Skeletal muscle cell (primary cell): ENCODE measurements around the gene COQ4.
"Not testable (repeated sequence)": the region's sequence is repeated elsewhere in the genome, so short reads cannot be mapped to it uniquely, and the experiment has no call there.

Source experiments
- DNase-seq: peaks from one replicate; pipeline ENCODE4 v3.0.0-alpha.2; 2010; ENCODE audit warnings: low read depth
- H3K4me3 ChIP-seq: 2 replicates; pipeline ENCODE4 v1.5.1; 2011; ENCODE audit warnings: low read depth, mild to moderate bottlenecking, control low read depth, low read length, moderate library complexity

COQ4 gene

DNA sequence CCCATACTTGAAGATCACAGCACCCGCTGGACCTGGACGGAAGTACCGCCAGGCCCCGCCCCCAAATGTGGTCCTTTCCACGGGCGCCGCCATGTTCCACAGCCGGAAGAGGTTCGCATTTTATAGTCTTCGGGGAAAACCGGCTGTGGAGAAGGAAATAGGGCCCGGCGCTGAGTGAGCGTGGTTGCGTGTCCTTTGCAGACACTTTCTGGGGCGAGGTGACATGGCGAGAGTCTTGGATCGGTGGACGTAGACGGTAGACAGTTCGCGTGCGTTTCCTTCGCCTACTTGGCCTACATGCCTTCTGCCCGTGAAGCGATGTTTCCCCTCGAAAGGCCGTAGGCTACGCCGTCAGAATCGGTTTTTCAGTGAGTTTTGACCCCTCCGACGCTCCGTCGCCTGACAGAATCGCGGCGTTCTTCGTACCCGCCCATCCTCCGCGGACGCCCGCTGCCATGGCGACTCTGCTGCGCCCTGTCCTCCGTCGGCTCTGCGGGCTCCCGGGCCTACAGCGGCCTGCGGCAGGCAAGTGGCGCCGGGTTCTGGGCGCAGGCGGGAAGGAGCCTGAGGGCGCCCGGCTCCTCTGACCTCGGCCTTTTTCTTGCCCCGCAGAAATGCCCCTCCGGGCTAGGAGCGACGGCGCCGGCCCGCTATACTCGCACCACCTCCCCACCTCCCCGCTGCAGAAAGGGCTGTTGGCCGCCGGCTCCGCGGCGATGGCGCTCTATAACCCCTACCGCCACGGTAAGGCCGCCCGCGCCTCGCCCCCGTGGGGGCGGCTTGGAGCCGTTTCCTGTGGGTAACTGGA lies at the start of gene COQ4, which contains the start of gene TRUB2:
Gene COQ4, plus strand, starts transcription at position 436 of the 808 bp plus-strand sequence. Its CDS starts 20 bp downstream, at position 456.
Gene TRUB2, minus strand, starts transcription at position 44 of the 808 bp plus-strand sequence. Its CDS starts 39 bp downstream, at position 5.
- DNase-seq = peak; percentile 83
- H3K4me3 ChIP-seq = peak within 1 kb of the TSS; percentile 71

DNA sequence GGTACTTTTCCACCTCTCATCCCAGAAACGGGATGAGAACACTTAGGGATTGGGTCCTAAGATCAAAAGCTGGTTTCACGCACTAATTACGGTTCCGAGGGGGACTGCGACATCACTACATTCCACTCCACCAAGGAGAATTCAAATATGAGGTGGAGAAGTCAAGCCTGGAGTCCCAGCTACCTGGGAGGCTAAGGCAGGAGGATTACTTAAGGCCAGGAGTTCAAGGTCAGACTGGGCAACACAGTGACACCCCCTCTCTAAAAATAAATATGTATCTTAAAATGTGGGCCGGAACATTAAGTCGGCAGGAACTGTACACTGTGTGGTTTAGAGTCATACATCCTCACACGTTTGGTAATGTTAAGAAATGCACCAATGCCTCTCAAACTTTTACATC lies 48.4 kb upstream of the COQ4 start:
- peak overlapping the region; percentile 99 for H3K4me3 ChIP-seq
- DNase-seq = no peak

GRCh38 chr9:128275198-128276007 lies 47.2 kb upstream of the COQ4 start, which contains the start of gene GOLGA2:
TSS of gene GOLGA2 (minus strand) at chr9:128276007. CDS start at chr9:128275976, 31 bp downstream.
- DNase-seq = no peak
- peak within 1 kb of the TSS; percentile 99 for H3K4me3 ChIP-seq

GRCh38 chr9:128276008-128276573 lies 46.5 kb upstream of the COQ4 start, which contains the start of gene SWI5:
TSS of gene SWI5 (plus strand) at chr9:128276276.
- peak within 1 kb of the TSS; percentile 99 for H3K4me3 ChIP-seq
- DNase-seq = peak; percentile 96

- DNase-seq = no peak
- peak overlapping the region; percentile 99 for H3K4me3 ChIP-seq
Observed at GRCh38 chr9:128276574-128277270, 45.9 kb upstream of the COQ4 start.

GRCh38 chr9:128279088-128280073 lies 43.3 kb upstream of the COQ4 start:
- not testable (repeated sequence) for H3K4me3 ChIP-seq, DNase-seq

- H3K4me3 ChIP-seq = no peak overlapping the region
- DNase-seq = no peak
Observed at GRCh38 chr9:128280084-128280622, 42.5 kb upstream of the COQ4 start.

DNA sequence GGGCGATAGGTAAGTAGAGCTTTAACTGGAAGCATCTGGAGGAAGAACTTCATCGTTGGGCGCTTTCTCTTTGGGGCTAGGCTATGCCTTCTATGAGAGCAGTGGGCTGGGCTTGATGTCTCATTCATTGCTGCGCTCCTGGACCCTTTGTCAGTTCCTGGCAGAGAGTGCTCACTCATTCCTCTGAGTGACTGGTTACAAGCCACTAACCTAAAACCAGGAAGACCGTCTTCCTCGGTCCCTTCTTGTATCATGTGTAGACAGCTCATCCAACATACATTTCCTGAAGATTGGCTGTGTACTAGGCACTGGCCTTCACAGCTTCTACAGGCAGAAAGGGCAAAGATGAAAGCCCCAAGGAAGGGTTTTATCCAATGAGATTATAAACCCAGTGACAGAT lies 40.1 kb upstream of the COQ4 start:
- peak; percentile 32 for DNase-seq

GRCh38 chr9:128285033-128285784 lies 37.4 kb upstream of the COQ4 start:
- no peak for DNase-seq
- H3K4me3 ChIP-seq = no peak overlapping the region

More for the DNA sequence above, 40.1 kb upstream of the COQ4 start:
- H3K4me3 ChIP-seq = no peak overlapping the region

DNA sequence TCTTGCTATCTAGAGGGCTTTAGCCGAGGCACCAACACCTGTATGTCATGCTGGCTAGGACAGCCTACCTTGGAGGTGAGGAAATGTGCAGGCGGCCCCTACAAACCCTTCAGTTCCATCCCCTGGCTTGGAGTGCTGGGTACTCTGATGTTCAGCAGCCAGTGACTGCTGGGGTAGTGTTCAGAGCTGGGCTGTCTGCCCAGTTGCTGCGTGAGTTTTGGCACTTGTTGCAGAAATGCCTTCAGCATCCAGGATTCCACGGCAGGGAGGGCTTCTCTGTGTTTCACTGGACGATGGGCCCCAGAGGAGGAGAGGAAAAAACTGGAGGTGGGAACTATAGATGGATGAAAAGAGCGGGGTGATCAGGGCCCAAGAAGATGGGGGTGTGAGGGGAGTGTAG lies 36.2 kb upstream of the COQ4 start:
- H3K4me3 ChIP-seq = no peak overlapping the region
- DNase-seq = no peak

- no peak overlapping the region for H3K4me3 ChIP-seq
Observed at GRCh38 chr9:128288273-128289004, 34.2 kb upstream of the COQ4 start.

DNA sequence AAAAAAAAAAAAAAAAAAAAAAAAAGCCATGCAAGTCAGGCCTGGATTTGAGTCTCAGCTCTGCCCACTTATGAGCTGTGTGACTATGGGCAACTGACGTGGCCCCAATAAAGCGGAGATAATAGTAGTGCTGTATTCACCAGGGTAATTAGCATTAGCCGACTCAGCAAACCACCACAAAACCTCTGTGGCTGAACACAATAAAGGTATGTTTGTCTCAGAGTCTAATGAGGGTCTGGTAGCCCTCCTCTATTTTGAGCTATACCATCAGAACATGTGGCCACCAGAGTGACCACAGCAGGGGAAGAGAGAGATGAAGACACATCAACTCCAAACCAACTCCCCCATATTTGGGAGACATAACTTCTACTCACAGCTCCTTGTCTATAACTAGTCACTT lies 30.6 kb upstream of the COQ4 start:
- no peak overlapping the region for H3K4me3 ChIP-seq
- no peak for DNase-seq

More at GRCh38 chr9:128288273-128289004, 34.2 kb upstream of the COQ4 start:
- no peak for DNase-seq

- H3K4me3 ChIP-seq = no peak overlapping the region
- DNase-seq = no peak
Observed at GRCh38 chr9:128293091-128293490, 29.5 kb upstream of the COQ4 start.

GRCh38 chr9:128294142-128294541 lies 28.5 kb upstream of the COQ4 start:
- H3K4me3 ChIP-seq = no peak overlapping the region
- no peak for DNase-seq

GRCh38 chr9:128296340-128297220 lies 26.1 kb upstream of the COQ4 start:
- no peak overlapping the region for H3K4me3 ChIP-seq
- DNase-seq = no peak
